DOHH2 (cell line): Measurements from ENCODE around the gene GNS.

Source experiments
- H3F3A ChIP-seq: fragments of 200-600 bp; sonication (generic), shearing (Covaris generic); 2 replicates; pipeline ENCODE4 v1.6.0; 2016; ENCODE audit warnings: antibody characterized with exemption, mild to moderate bottlenecking; ENCODE audit not compliant: control insufficient read depth, insufficient read depth
- H3K27ac ChIP-seq: fragments of 200-600 bp; sonication (generic); 2 replicates; pipeline ENCODE4 v1.5.1; 2014; ENCODE audit warnings: low read depth, mild to moderate bottlenecking, low read length, moderate library complexity
- H3K27me3 ChIP-seq: fragments of 200-600 bp; sonication (generic); 2 replicates; pipeline ENCODE4 v1.6.1; 2014; ENCODE audit warnings: mild to moderate bottlenecking, low read length, mixed read lengths; ENCODE audit not compliant: control insufficient read depth
- H3K36me3 ChIP-seq: fragments of 200-600 bp; sonication (generic); 2 replicates; pipeline ENCODE4 v1.6.1; 2014; ENCODE audit warnings: mild to moderate bottlenecking, low read length, moderate library complexity, mixed read lengths; ENCODE audit not compliant: control insufficient read depth
- H3K4me1 ChIP-seq: fragments of 200-600 bp; sonication (generic); 2 replicates; pipeline ENCODE4 v1.6.1; 2014; ENCODE audit warnings: mild to moderate bottlenecking, low read length, mixed read lengths; ENCODE audit not compliant: control insufficient read depth
- H3K4me2 ChIP-seq: fragments of 200-600 bp; sonication (generic); 2 replicates; pipeline ENCODE4 v1.6.0; 2014; ENCODE audit warnings: mild to moderate bottlenecking, low read length, moderate library complexity
- H3K4me3 ChIP-seq: fragments of 200-600 bp; sonication (generic); 2 replicates; pipeline ENCODE4 v1.5.1; 2014; ENCODE audit warnings: mild to moderate bottlenecking, low read length, mixed read lengths
- H3K79me2 ChIP-seq: fragments of 200-600 bp; sonication (generic); 2 replicates; pipeline ENCODE4 v1.6.1; 2014; ENCODE audit warnings: mild to moderate bottlenecking, low read length, mixed read lengths; ENCODE audit not compliant: control insufficient read depth
- H3K9me2 ChIP-seq: fragments of 200-600 bp; sonication (generic); replicated peaks from 2 replicates; pipeline ENCODE4 v1.6.1; 2014; ENCODE audit warnings: mild to moderate bottlenecking, low read length, mixed read lengths; ENCODE audit not compliant: control insufficient read depth
- H3K9me3 ChIP-seq: fragments of 200-600 bp; sonication (generic); 2 replicates; pipeline ENCODE4 v1.6.1; 2014; ENCODE audit warnings: antibody characterized with exemption, low read length, mixed read lengths; ENCODE audit not compliant: control insufficient read depth, insufficient read depth
- H4K20me1 ChIP-seq: fragments of 200-600 bp; sonication (generic); 2 replicates; pipeline ENCODE4 v1.6.0; 2014; ENCODE audit warnings: low read depth, mild to moderate bottlenecking, antibody characterized with exemption, low read length, moderate library complexity; ENCODE audit not compliant: control insufficient read depth, insufficient read depth
- EZH2phosphoT487 ChIP-seq: fragments of 200-600 bp; sonication (generic); IDR thresholded peaks from 2 replicates; pipeline ENCODE4 v1.6.1; 2017; ENCODE audit warnings: borderline replicate concordance, mild to moderate bottlenecking, antibody characterized with exemption, low read length, moderate library complexity, mixed read lengths
- TF ChIP-seq, protein P1 (sequence below): fragments of 200-600 bp; sonication (generic); IDR thresholded peaks from one replicate; pipeline ENCODE4 v1.5.1; 2014; ENCODE audit warnings: antibody characterized with exemption, mild to moderate bottlenecking, low read depth, low read length; ENCODE audit not compliant: poor library complexity, severe bottlenecking

GNS gene

DNA sequence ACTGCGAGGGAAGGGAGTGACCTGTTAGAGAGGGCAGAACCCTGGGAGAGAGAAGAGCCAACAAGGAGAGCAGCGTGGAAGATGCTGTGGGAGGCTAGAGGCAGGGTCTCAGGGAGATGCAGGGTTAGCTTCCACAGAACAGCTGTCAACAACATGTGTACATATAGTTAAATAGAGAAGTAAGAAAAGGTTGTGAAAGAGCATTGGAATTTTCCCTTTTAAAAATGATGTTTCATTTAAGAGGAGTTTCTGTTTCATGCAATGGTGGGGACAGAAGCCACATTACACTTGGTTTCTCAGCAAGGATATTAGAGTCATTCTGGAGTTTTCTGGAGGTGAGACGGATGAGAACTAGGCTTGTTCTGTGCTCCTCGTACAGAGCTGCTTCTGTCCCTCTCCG lies 41.4 kb upstream of the GNS start:
- no peaks in the 10 kb centered on the region for H3K9me3 ChIP-seq
- no peak overlapping the region for H3K4me3 ChIP-seq
- no peak overlapping the region for H3K4me2 ChIP-seq
- H3K27me3 ChIP-seq, result peaks cover 32% of the 10 kb centered on the region
- no peak overlapping the region for H3K27ac ChIP-seq
- no peak for TF ChIP-seq EZH2phosphoT487
- TF ChIP-seq, protein P1, sequence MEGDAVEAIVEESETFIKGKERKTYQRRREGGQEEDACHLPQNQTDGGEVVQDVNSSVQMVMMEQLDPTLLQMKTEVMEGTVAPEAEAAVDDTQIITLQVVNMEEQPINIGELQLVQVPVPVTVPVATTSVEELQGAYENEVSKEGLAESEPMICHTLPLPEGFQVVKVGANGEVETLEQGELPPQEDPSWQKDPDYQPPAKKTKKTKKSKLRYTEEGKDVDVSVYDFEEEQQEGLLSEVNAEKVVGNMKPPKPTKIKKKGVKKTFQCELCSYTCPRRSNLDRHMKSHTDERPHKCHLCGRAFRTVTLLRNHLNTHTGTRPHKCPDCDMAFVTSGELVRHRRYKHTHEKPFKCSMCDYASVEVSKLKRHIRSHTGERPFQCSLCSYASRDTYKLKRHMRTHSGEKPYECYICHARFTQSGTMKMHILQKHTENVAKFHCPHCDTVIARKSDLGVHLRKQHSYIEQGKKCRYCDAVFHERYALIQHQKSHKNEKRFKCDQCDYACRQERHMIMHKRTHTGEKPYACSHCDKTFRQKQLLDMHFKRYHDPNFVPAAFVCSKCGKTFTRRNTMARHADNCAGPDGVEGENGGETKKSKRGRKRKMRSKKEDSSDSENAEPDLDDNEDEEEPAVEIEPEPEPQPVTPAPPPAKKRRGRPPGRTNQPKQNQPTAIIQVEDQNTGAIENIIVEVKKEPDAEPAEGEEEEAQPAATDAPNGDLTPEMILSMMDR, result no peak
- no peaks in the 10 kb centered on the region for H3K9me2 ChIP-seq
- H3K36me3 ChIP-seq, result no peaks in the 10 kb centered on the region
- peaks cover 4% of the 10 kb centered on the region; the same call in 1 of the 2 replicates for H4K20me1 ChIP-seq
- H3K4me1 ChIP-seq, result no peaks in the 10 kb centered on the region
- H3F3A ChIP-seq, result no peaks in the 10 kb centered on the region
- no peaks in the 10 kb centered on the region for H3K79me2 ChIP-seq

DNA sequence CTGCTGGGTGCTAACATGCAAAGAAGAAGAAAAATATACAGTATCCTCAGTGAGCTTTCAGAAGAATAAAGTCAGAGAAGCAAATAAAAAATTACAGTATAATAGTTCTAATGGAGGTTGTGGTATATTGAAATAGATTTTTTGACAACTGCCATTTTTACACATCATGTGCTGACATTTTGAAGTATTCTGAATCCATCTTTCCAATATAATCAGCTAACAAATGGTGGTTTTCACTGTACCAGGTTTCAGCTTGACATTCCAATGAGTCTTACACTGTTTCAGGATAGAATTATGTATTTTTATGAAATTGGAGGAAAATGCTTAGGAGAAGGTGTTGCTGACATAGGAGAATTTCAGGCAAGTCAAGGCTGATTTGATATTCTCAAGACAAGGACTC lies 39.0 kb upstream of the GNS start:
- Histone ChIP-seq H3K36me3 (no peaks in the 10 kb centered on the region), H3K27me3 (peaks cover 35% of the 10 kb centered on the region), H3K27ac (no peak overlapping the region), H3K4me2 (no peak overlapping the region), H3K4me1 (no peaks in the 10 kb centered on the region), H3F3A (no peaks in the 10 kb centered on the region), H4K20me1 (peaks cover 4% of the 10 kb centered on the region; the same call in 1 of the 2 replicates), H3K9me2 (no peaks in the 10 kb centered on the region), H3K79me2 (no peaks in the 10 kb centered on the region), H3K4me3 (no peak overlapping the region), H3K9me3 (no peaks in the 10 kb centered on the region)
- TF ChIP-seq EZH2phosphoT487, result no peak
- TF ChIP-seq, protein P1, result no peak

DNA sequence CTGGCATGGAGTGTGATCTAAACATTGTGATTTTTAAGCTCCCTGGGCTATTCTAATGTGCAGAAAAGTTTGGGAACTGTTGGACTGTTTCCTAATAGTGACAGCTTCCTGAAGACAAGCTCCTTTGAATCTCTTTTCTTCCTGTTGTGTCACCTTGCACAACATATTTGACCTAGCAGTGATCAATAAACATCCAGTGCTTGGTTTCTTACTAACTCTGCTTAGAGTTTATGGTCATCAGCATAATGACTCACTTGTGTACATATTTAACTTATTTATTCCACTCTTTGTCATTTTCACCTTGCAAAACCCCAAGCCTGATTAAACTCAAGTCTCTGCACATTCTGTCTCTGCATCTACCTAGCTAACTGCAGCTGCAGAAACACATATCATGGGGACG lies 38.0 kb upstream of the GNS start:
- Histone ChIP-seq H3F3A (no peaks in the 10 kb centered on the region), H3K27me3 (peaks cover 35% of the 10 kb centered on the region), H3K4me2 (no peak overlapping the region), H3K79me2 (no peaks in the 10 kb centered on the region), H3K27ac (no peak overlapping the region), H3K36me3 (no peaks in the 10 kb centered on the region), H3K9me2 (no peaks in the 10 kb centered on the region), H4K20me1 (peaks cover 4% of the 10 kb centered on the region; the same call in 1 of the 2 replicates), H3K9me3 (no peaks in the 10 kb centered on the region), H3K4me3 (no peak overlapping the region), H3K4me1 (no peaks in the 10 kb centered on the region)
- TF ChIP-seq, protein P1, result no peak
- TF ChIP-seq EZH2phosphoT487, result no peak
